ENCODE data around the gene GPRC5A.
A peak's percentile ranks its signal among the peaks of the same experiment; 100 is the strongest.
"Not testable (repeated sequence)": the region's sequence is repeated elsewhere in the genome, so short reads cannot be mapped to it uniquely, and the experiment has no call there.

The GPRC5A gene, protein sequence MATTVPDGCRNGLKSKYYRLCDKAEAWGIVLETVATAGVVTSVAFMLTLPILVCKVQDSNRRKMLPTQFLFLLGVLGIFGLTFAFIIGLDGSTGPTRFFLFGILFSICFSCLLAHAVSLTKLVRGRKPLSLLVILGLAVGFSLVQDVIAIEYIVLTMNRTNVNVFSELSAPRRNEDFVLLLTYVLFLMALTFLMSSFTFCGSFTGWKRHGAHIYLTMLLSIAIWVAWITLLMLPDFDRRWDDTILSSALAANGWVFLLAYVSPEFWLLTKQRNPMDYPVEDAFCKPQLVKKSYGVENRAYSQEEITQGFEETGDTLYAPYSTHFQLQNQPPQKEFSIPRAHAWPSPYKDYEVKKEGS

GRCh38 chr12:12891080-12891880, at the start of gene GPRC5A:
Gene GPRC5A (plus strand): TSS chr12:12891562. CDS start chr12:12908250, 16,688 bp downstream.
- no peaks in the 10 kb centered on the region for H3K9me3 Mint-ChIP-seq
- peaks cover 78% of the 10 kb centered on the region for H3K27me3 Mint-ChIP-seq
- no peaks in the 10 kb centered on the region for H3K36me3 Mint-ChIP-seq
- H3K27ac Mint-ChIP-seq = no peak within 1 kb of the TSS
- peaks cover 15% of the 10 kb centered on the region for H3K4me1 Mint-ChIP-seq
- ATAC-seq = peak; percentile 52
- peak within 1 kb of the TSS; percentile 74 for H3K4me3 Mint-ChIP-seq

GRCh38 chr12:12845794-12846243, 45.5 kb upstream of the GPRC5A start:
- Mint-ChIP-seq H3K4me1 (no peaks in the 10 kb centered on the region), H3K27ac (no peak overlapping the region), H3K27me3 (no peaks in the 10 kb centered on the region), H3K9me3 (peaks cover 4% of the 10 kb centered on the region), H3K4me3 (no peak overlapping the region), H3K36me3 (peaks cover 33% of the 10 kb centered on the region)
- no peak for ATAC-seq

GRCh38 chr12:12846780-12847179, 44.6 kb upstream of the GPRC5A start:
- H3K27ac Mint-ChIP-seq, H3K4me1 Mint-ChIP-seq, H3K27me3 Mint-ChIP-seq, H3K4me3 Mint-ChIP-seq, H3K9me3 Mint-ChIP-seq, ATAC-seq: not testable (repeated sequence)
- H3K36me3 Mint-ChIP-seq = peaks cover 41% of the 10 kb centered on the region

- no peaks in the 10 kb centered on the region for H3K4me1 Mint-ChIP-seq
- H3K27me3 Mint-ChIP-seq = no peaks in the 10 kb centered on the region
- no peak overlapping the region for H3K27ac Mint-ChIP-seq
- ATAC-seq = no peak
- H3K36me3 Mint-ChIP-seq = peaks cover 32% of the 10 kb centered on the region
- H3K4me3 Mint-ChIP-seq = no peak overlapping the region
- H3K9me3 Mint-ChIP-seq = peaks cover 11% of the 10 kb centered on the region
Observed at GRCh38 chr12:12853435-12853834, 37.9 kb upstream of the GPRC5A start.

- peaks cover 2% of the 10 kb centered on the region for H3K9me3 Mint-ChIP-seq
- H3K36me3 Mint-ChIP-seq = peaks cover 30% of the 10 kb centered on the region
- H3K4me3 Mint-ChIP-seq = no peak overlapping the region
- H3K27me3 Mint-ChIP-seq = no peaks in the 10 kb centered on the region
- no peak overlapping the region for H3K27ac Mint-ChIP-seq
- ATAC-seq = no peak
- no peaks in the 10 kb centered on the region for H3K4me1 Mint-ChIP-seq
Observed at GRCh38 chr12:12859690-12860089, 31.7 kb upstream of the GPRC5A start.

GRCh38 chr12:12864243-12864642, 27.1 kb upstream of the GPRC5A start:
- ATAC-seq = no peak
- no peaks in the 10 kb centered on the region for H3K27me3 Mint-ChIP-seq

GRCh38 chr12:12868477-12869235, 22.7 kb upstream of the GPRC5A start:
- no peak for ATAC-seq
- Mint-ChIP-seq H3K36me3 (peaks cover 17% of the 10 kb centered on the region), H3K27me3 (no peaks in the 10 kb centered on the region)

More at GRCh38 chr12:12864243-12864642, 27.1 kb upstream of the GPRC5A start:
- Mint-ChIP-seq H3K36me3 (peaks cover 29% of the 10 kb centered on the region), H3K27ac (no peak overlapping the region), H3K9me3 (no peaks in the 10 kb centered on the region), H3K4me1 (no peaks in the 10 kb centered on the region), H3K4me3 (no peak overlapping the region)

DNA sequence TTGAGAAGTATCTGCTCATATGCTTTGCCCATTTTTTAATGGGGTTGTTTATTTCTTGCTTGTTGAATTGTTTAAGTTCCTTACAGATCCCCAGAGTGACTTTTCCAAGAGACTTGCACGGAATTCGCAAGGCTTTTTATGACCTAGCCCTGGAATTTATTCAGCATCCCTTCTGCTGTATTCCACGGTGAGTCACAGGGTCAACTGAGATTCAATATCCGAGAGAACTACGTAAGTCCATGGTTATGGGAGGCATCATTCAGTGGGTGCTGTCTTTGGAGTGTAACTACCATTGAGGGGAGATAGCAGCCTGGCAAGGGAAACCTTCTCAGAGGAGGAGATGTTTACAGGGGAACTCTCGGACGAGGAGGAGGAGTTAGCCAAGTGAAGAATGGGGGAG, 20.9 kb upstream of the GPRC5A start:
- Mint-ChIP-seq H3K4me1 (no peaks in the 10 kb centered on the region), H3K36me3 (peaks cover 10% of the 10 kb centered on the region), H3K27ac (no peak overlapping the region), H3K4me3 (no peak overlapping the region), H3K9me3 (no peaks in the 10 kb centered on the region), H3K27me3 (no peaks in the 10 kb centered on the region)
- no peak for ATAC-seq

More at GRCh38 chr12:12868477-12869235, 22.7 kb upstream of the GPRC5A start:
- Mint-ChIP-seq H3K9me3 (no peaks in the 10 kb centered on the region), H3K27ac (no peak overlapping the region), H3K4me3 (no peak overlapping the region), H3K4me1 (no peaks in the 10 kb centered on the region)

- Mint-ChIP-seq H3K27me3 (no peaks in the 10 kb centered on the region), H3K27ac (no peak overlapping the region), H3K4me1 (no peaks in the 10 kb centered on the region), H3K4me3 (no peak overlapping the region), H3K36me3 (peaks cover 10% of the 10 kb centered on the region), H3K9me3 (no peaks in the 10 kb centered on the region)
- ATAC-seq = no peak
Observed at GRCh38 chr12:12871587-12872138, 19.7 kb upstream of the GPRC5A start.

GRCh38 chr12:12872139-12872933, 19.0 kb upstream of the GPRC5A start:
- no peak overlapping the region for H3K27ac Mint-ChIP-seq
- ATAC-seq = no peak
- H3K4me1 Mint-ChIP-seq = no peaks in the 10 kb centered on the region
- H3K36me3 Mint-ChIP-seq = peaks cover 10% of the 10 kb centered on the region
- no peaks in the 10 kb centered on the region for H3K9me3 Mint-ChIP-seq
- H3K4me3 Mint-ChIP-seq = no peak overlapping the region
- H3K27me3 Mint-ChIP-seq = no peaks in the 10 kb centered on the region

- Mint-ChIP-seq H3K27me3 (no peaks in the 10 kb centered on the region), H3K4me3 (no peak overlapping the region), H3K9me3 (no peaks in the 10 kb centered on the region), H3K4me1 (no peaks in the 10 kb centered on the region), H3K36me3 (peaks cover 9% of the 10 kb centered on the region), H3K27ac (no peak overlapping the region)
- ATAC-seq = no peak
Observed at GRCh38 chr12:12872934-12873275, 18.5 kb upstream of the GPRC5A start.

DNA sequence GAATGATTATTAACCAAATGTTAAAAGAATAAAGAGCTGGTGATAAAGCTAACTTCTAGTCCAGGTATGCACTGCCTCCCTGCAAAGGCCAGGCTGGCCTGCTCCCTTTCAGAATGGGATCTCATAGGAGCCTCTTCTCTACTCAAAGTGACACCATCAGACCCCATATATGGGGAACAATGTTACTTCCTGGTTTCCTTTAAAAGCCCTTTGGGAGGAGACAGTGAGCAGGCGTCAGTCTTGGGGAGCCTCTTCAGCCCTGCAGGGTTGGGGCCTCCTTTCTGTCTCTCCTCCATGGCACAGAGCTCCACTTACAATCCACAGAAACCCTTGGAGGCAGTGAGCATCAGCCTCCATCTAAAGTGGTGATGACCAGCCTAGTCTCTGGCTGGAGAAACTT, 17.3 kb upstream of the GPRC5A start:
- no peak overlapping the region for H3K4me3 Mint-ChIP-seq
- no peaks in the 10 kb centered on the region for H3K4me1 Mint-ChIP-seq
- no peak for ATAC-seq
- H3K9me3 Mint-ChIP-seq = no peaks in the 10 kb centered on the region
- H3K36me3 Mint-ChIP-seq = no peaks in the 10 kb centered on the region
- H3K27ac Mint-ChIP-seq = no peak overlapping the region
- no peaks in the 10 kb centered on the region for H3K27me3 Mint-ChIP-seq

GRCh38 chr12:12875301-12875700, 16.1 kb upstream of the GPRC5A start:
- ATAC-seq, H3K27me3 Mint-ChIP-seq, H3K9me3 Mint-ChIP-seq, H3K4me3 Mint-ChIP-seq, H3K4me1 Mint-ChIP-seq, H3K36me3 Mint-ChIP-seq, H3K27ac Mint-ChIP-seq: not testable (repeated sequence)

DNA sequence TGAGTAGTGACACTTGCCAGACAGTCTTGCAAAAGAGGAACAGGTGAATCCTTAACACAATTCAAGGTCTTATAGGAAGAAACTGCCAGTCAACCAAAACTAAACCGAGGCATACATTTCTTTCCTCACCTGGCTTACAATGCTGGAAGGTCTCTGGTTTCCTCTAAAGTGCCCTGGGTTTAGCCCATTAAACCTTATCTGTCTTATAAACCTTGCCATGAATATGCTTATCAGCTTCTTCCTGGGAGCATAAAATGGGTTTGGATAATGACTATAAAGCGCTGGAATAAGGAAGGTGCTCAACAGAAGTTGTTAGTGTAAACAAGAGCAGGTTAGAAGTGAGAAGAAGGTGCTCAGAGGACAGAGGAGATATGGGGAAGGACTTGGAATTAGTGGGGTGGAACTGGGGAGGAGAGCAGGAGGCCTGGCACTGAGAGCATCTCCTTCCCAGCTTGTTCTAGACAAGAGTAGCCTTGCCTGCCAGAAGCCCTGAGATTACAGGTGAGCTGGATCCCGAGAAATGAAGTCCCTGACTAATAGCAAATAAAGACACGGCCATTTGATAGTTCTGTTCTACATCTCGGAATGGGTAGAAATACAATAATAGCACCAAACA, 14.1 kb upstream of the GPRC5A start:
- Mint-ChIP-seq H3K4me1 (no peaks in the 10 kb centered on the region), H3K36me3 (no peaks in the 10 kb centered on the region), H3K9me3 (no peaks in the 10 kb centered on the region), H3K27ac (no peak overlapping the region), H3K27me3 (no peaks in the 10 kb centered on the region), H3K4me3 (no peak overlapping the region)
- ATAC-seq = no peak
